ENCODE data around the gene CDX1. TPM values are rescaled to one million over a fixed set of nuclear protein-coding genes. Genes with fewer than 3 reads are reported as not detected.

Gene CDX1
- total RNA-seq, 1 experiment from 2014 or later: 0.22 TPM

- Mint-ChIP-seq H3K4me3 (peak overlapping the region in 1 of 2 experiments; percentile 6; a peak in 1 of 5 replicates), H3K36me3 (ENCODE audit: insufficient read depth in 1 of 3, low read depth in 3 of 3) (no peaks in the 10 kb centered on the region), H3K9me3 (no peaks in the 10 kb centered on the region), H3K27me3 (ENCODE audit: low read depth) (peaks cover 4% of the 10 kb centered on the region; the same call in 1 of the 2 replicates), H3K27ac (peak overlapping the region in 2 of 3 experiments; percentile 1 to 52; a peak in 2 of 7 replicates), H3K4me1 (peaks cover 27 to 40% of the 10 kb centered on the region in 2 experiments)
- TF ChIP-seq CTCF (conservative IDR thresholded peaks at IDR 0.05): no peak
- H2AK5ac ChIP-seq (ENCODE audit: insufficient read length, low read length): no peak overlapping the region
- no peak overlapping the region for H4K91ac ChIP-seq (ENCODE audit: insufficient read length, low read depth, low read length)
- no peak overlapping the region for H3K4ac ChIP-seq (ENCODE audit: low read depth, low read length)
- no peak overlapping the region for H4K5ac ChIP-seq (ENCODE audit: insufficient read length, low read depth, low read length)
- no peaks in the 10 kb centered on the region for H4K20me1 ChIP-seq (ENCODE audit: control insufficient read depth, insufficient read depth, insufficient read length)
- H3K23ac ChIP-seq (ENCODE audit: insufficient read length, low read depth, low read length): no peak overlapping the region
- no peaks in the 10 kb centered on the region for H3K79me1 ChIP-seq (ENCODE audit: insufficient read depth, low read depth, low read length, poor library complexity, severe bottlenecking)
- peak overlapping the region; percentile 33 for H3K18ac ChIP-seq (ENCODE audit: insufficient read length, low read depth, low read length)
- H2BK12ac ChIP-seq (ENCODE audit: insufficient read length, low read depth, low read length): no peak overlapping the region
- no peak overlapping the region for H3T11ph ChIP-seq (ENCODE audit: low read length)
- H3K27me3 ChIP-seq (ENCODE audit: insufficient read depth, low read length): no peaks in the 10 kb centered on the region
- H3K9me3 ChIP-seq (ENCODE audit: control insufficient read depth, low read depth, low read length): no peaks in the 10 kb centered on the region
- no peak overlapping the region for H2BK120ac ChIP-seq (ENCODE audit: low read depth, low read length, poor library complexity, severe bottlenecking)
- no peak overlapping the region for H3K9ac ChIP-seq (ENCODE audit: extremely low read depth, insufficient read length, low read length)
- no peak overlapping the region for H3K4me2 ChIP-seq (ENCODE audit: insufficient read depth, insufficient read length, low read length)
- H3K56ac ChIP-seq (ENCODE audit: insufficient read length, low read depth, low read length): no peak overlapping the region
- peaks cover 5% of the 10 kb centered on the region; the same call in 1 of the 2 replicates for H3K4me1 ChIP-seq (ENCODE audit: insufficient read depth, low read length)
- no peak overlapping the region for H2BK15ac ChIP-seq (ENCODE audit: low read depth, low read length)
- no peaks in the 10 kb centered on the region for H3K23me2 ChIP-seq (ENCODE audit: insufficient read length, low read depth, low read length, poor library complexity, severe bottlenecking)
- H4K8ac ChIP-seq (replicated peaks; ENCODE audit: insufficient read length, low read depth, low read length): no peak overlapping the region
- H2BK5ac ChIP-seq (ENCODE audit: insufficient read length, low read length): no peak overlapping the region
- H2AFZ ChIP-seq (ENCODE audit: low read length): no peak overlapping the region
- H2BK20ac ChIP-seq (ENCODE audit: low read depth, low read length, poor library complexity, severe bottlenecking): no peak overlapping the region
- DNase-seq: no peak
- no CpG with 5 or more reads among the region's 4 CpGs for WGBS (ENCODE audit: extremely low coverage, insufficient read length, low lambda C conversion rate)
- no peaks in the 10 kb centered on the region for H3K79me2 ChIP-seq (ENCODE audit: insufficient read depth, low read length)
- no peak overlapping the region for H3K27ac ChIP-seq (ENCODE audit: insufficient read length, low read depth, low read length)
- H3K14ac ChIP-seq (ENCODE audit: insufficient read depth, low read length): no peak overlapping the region
Observed at GRCh38 chr5:150144879-150145278, 21.7 kb upstream of the CDX1 start.

All from H9 (cell line).